GM18499 (cell line): ENCODE measurements around the gene DHDDS.

Source experiments
- ATAC-seq: cut with Tn5 transposase; IDR thresholded peaks from one replicate; pipeline ENCODE4 v1.9.1; 2021; ENCODE audit warnings: moderate number of reproducible peaks; ENCODE audit not compliant: insufficient read depth, unreplicated experiment

DHDDS gene

DNA sequence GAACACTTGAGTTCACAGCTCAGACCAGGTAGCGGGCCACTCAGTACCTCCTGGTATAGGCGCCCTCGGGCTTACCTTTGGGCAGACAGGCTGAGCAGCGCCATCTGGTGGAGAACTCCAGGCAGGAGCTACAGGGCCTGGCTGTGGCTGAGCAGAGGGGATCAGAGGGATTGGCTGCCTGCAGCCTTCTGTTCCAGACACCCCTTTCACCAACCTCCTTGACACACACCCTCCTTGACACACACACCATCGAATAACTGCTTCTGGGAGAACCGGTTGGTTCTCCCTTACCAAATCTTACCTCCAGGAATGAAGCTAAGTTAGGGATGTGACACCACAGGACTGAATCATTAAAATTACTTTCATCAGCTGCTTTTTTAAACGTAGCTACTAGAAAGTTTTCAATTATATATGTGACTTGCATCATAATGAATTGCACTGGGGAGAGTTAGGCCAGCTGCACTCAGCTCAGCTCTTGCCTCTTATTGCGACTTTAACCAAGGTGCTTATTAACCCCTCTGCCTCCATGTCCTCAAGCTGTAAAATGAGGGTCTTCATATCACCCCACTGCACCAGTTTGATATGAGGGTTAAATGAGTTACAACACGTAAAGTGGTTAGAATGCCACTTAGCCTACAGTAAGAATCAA lies 14.9 kb upstream of the DHDDS start:
- no peak for ATAC-seq

DNA sequence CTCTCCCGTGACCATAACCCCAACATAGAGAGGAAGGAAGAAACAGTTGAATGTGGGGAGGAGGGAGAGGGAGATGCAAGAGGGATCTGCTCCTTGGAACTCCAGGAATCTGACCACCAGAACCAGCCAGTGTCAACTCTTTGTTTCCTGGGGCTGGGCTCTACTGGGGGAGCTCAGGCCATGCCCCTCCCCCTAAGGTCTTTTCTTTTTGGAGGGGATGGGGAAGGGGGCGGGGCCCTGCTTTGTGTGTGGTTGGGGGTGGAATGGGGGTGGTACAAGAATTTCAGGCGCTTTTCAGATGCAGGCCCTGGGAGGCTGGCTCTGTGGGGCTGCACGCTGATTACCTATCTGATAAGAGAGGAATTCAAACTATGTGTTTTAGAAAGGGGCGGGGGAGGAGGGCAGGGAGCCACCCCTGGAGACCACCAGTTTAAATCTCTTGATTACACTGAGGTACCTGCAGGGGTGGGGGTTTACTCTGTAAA lies 13.2 kb upstream of the DHDDS start:
- ATAC-seq = no peak

DNA sequence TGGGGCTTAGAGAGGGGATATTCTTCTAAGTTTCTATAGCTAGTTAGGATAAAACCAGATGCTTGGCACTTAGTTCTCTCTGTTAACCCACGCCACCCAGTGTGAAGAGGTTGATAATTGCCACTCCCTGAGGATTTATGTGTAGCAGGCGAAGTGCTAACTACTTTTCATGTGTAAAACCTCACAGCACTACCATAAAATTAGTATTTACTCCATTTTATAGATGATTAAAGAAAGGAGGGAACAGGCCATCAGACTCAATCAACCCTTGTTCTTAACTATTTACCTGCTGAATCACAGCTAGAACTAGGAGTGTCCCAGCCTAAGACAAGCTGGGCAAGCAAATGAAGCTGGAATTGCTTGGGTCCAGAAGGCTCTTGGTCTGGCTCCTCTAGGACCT lies 12.6 kb upstream of the DHDDS start:
- ATAC-seq = no peak

DNA sequence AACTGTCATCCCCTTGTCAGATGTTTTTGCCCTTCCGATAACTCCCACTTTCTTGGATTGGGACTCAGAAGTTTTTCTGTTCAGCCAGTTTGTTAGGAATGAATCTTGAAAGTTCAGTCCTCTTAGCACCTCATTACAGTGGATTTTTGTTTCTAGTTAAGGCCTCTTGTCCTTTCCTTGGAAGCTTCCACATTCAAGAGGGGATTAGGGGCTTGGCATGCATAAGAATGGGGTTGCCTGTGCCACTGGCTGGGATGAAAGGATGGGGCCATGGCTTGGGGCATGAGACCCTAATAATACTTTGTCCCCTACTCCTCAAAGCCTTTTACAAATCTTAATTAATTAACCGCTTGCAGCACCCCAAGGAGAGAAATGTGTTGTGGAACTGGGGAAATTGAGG lies 2.4 kb upstream of the DHDDS start:
- ATAC-seq = no peak

DNA sequence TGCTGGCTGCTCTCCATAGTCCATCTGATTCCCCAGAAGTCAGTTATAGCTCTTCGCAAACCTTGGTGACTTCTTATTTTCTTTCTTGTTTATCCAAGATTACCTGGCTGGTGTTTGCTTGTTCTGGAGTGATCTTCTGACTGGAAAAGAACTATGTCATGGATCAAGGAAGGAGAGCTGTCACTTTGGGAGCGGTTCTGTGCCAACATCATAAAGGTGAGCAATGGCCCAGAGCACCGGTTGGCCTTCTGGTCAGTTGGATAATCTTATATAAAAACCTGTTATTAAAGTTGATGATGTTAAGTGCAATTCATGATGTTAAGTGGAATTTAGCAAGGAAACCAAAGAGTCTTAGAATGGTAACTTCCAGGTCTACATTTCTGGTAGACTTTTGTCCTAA lies 672 bp downstream of the DHDDS start:
- no peak for ATAC-seq

DNA sequence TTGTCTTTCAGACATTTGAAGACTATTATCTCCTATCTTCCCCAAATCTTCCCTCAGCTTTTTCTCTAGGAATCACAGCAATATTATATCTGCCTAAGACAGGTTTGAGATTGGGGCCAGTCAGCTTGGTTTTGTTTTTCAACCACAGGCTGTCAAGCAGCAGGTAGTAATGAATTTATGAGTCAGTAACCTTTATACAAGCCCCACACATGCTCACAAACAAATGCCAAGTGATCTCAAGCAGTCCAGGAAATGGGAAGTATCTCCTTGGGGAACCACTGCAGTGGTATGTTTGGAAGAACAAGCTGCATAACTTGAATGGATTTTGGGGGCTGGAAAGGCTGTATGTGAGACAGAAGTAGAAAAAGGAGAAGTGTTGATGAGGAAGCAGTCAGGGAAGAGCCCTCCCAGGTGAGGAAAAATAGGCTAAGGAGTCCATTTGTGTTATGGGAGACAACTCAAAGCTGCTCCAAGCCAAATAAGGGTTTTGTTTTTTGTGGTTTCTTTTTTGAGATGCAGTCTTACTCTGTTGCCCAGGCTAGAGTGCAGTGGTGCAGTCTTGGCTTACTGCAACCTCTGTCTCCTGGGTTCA lies 2.1 kb downstream of the DHDDS start:
- no peak for ATAC-seq

DNA sequence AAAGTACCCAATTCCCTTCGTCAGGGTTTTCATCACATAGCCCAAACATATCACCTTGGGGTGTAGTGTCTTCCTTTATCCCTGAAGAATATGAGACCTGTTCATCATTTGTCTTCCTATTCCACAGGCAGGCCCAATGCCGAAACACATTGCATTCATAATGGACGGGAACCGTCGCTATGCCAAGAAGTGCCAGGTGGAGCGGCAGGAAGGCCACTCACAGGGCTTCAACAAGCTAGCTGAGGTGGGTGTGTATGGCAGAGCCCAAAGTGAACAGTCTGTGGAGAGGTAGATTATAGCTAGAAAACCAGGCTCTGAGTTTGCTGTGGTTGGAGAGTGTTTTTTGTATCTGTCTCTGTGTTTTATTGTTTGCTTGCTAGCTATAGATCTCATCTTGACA lies 5.9 kb downstream of the DHDDS start:
- no peak for ATAC-seq

DNA sequence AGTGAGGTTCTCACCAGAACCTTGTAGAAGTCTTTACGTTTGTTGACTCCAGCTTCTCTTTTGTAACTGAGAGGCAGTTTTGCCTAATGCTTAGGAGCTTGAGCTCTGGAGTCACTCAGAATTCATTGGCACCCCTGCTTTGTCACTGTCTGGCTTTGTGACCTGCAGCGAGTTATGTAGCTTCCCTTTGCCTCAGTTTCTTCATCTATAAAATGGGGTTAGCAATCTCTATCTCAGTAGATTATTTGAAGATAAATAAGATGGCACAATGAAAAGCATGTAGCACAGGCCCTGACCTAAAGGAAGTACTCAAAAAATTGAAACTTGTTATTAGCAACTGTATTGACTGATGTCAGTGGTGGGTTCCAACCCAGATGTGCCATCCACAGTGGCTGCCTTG lies 8.1 kb downstream of the DHDDS start:
- no peak for ATAC-seq

DNA sequence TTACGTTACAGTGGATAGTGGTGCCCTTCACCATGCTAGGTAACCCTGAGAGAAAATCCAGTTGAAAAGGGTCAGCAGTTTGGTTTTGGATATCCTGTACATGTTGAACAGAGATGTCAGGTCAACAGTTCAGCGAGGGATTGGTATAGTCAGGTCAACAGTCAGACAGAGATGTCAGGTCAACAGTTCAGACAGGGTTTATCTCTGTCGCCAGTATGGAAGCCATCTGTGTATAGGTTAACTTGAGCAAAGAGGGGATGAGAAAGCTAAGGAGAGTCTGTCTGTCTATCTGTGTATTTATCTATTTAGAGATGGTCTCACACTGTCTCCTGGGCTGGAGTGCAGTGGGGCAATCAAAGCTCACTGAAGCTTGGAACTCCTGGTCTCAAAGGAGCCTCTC lies 17.7 kb downstream of the DHDDS start:
- ATAC-seq = no peak

DNA sequence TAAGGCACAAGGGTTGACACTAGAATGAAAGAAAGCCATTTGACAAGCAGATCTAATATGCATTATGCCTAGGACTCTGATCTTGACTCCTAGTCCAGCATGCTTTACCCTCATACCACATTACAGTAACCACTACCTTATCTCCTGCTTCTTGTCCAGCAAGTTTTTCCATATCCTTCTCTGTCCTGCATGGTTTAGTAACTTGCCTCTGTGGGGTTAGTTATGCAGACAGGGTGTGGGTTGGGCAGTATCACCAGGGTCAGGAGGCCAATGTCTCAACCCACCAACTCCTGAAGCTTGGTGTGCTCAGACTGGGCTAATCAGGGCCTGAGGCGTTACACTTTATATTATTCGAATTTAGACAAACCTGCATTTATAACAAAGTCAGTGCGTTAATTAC lies 18.8 kb downstream of the DHDDS start:
- ATAC-seq = no peak

DNA sequence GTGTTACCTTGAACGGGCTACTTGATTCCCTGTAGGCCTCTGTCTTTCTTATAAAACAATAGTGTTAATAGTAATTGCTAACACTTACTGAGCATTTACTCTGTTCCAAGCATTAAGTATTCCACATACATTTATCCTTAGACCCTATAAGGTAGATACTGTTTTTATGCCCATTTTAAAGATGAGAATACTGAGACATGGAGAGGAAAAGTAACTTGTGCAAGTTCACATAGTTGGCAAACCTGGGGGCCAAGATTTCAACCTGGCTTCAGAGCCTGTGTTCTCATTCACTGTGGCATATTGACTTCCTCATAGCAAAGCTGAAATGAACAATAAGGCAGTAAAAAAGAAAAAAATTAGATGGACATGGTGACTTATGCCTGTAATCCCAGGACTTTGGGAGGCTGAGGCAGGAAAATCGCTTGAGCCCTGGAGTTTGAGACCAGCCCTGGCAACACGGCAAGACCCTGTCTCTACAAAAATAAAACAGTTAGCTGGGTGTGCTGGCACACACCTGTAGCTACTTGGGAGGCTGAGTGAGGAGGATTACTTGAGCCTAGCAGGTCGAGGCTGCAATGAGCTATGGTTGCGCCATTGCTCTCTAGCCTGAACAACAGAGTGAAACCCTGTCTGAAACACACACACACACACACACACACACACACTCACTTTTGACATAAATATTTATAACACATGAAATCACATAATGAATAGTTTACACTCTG lies 20.5 kb downstream of the DHDDS start:
- ATAC-seq = no peak

DNA sequence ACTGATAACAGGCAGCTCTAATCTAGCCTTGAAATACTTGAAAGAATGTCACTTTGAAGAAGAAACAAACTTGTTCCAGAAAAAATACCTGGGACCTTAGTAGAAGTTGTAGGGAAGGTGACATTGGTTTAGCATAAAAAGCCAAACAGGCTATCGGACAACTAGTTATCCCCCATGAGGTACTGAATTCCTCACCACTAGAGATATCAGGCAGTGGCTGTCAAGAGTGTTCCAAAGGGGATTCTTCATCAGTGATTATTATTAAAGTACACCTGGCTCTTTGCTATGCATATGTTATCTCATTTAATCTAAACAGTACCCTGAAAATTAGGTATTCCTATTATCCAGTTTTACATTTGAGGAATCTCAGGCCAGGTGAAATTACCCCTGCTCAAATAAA lies 27.0 kb downstream of the DHDDS start:
- ATAC-seq = no peak

DNA sequence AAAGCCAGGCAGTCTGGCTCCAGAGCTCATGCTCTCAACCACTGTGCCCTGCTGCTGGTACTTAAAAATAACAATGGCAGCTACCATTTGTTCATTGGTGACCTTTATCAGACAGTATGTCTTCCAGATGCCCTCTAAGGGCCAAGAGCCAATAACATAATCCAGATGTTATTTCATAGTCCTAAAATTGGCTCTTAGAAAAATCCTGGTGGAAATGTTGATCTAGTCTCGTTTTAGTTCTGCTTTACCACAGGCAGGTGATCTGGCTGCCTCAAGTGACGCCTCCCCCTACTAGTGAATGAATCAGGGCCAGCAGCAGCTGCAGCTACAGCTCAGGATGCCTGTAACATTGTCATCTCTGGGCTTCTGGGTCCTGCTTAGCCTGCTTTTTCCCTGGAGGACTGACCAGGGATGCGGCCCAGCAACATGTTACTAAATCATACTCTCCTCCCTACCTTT lies 27.5 kb downstream of the DHDDS start:
- no peak for ATAC-seq

DNA sequence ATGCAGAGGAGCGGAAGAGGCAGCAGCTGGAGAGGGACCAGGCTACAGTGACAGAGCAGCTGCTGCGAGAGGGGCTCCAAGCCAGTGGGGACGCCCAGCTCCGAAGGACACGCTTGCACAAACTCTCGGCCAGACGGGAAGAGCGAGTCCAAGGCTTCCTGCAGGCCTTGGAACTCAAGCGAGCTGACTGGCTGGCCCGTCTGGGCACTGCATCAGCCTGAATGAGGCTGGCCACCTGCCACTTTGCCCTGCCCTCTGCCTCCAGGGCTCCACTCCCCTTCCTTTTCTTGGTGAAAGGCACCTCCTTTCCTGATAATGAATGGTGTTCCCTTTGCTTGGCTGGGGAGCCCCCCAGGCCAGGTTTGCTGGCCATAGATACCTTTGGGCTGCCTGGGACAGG lies 36.8 kb downstream of the DHDDS start:
- no peak for ATAC-seq

DNA sequence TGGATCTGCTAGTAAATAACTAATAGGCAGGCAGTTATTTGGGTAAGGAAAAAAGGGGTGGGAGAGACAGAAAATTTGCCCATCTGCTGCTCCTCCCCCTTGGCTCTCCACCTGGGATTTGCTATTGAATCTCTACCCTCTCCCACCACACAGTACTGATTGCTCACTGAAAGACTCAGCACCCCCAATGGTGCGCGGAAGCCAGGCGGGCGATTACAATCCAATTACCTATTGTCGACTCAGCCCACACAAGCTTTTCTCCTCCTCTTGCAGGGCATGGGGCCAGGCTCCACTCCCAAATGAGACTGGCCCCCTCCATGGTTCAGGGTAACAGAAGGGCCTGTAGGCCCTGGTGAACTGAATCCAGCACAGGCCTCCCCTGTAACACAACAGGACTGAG lies 37.4 kb downstream of the DHDDS start:
- ATAC-seq = no peak

DNA sequence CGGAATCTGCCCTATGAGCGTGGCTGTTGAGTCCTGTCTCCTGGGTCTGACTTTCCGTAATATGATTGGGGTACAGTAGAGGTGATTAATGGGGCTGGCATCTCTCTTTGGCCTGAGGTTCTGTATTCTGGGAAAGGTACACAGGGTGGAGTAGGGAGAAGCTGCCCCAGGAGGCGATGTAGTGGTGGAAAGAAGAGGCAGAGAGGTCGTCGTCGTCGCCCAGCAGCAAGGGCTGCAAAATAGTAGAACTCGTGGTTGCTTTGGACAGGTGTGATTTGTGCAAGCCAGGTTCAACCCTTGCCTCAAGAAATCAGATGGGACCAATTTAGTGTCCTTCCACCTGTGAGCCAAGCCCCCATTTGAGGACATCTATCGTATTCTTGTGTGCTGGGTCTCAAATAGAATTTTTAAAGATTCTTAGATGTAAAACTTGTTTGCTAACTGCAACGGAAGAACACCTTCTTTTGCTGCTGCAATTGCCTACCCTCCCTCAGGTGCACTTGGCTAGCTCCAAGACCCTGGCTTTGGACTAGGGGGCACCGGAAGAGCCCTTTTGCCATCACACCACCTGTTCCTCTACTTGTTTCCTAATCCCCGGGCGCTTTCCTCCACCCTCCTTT lies 38.9 kb downstream of the DHDDS start:
- ATAC-seq = no peak

DNA sequence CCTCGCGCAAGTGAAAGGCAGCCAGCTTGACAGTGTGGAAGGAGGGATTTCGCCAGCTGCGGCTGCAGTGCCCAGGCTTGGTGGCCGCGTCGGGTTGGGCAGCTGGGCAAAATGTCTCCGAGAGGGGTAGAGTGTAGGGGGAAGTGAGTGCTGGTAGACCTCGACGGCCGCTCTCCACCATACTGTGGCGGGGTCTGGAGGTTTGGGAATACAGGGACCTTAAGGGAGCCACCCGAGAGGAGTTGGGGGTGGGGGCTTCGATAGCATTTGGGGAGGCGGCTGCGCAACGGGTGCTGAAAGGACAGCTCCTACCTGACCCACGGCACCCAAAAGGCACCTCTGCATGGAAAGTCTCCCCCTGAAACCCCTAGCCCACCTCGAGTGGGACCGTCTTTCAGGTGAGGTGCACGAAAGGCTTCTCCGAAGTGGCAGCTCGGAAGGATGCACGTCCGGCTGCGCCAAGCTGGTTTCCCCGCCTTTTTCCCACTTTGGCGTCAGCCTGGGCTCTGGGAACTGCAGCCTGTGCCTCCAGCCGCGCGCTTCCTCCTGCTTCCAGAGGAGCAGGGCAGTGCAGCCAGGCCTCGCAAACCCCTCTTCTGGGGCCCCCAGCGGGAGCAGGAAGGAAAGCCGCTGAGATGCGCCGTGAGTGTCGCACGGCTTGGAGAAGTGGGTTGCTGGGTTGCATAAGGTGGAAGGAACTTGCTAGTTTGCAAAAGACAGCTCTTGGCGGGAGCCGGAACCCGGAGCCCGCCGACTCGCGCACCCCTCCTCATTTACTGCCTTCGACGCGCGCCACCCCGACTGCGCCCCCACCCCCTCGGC lies 39.6 kb downstream of the DHDDS start:
- peak; percentile 8 for ATAC-seq

DNA sequence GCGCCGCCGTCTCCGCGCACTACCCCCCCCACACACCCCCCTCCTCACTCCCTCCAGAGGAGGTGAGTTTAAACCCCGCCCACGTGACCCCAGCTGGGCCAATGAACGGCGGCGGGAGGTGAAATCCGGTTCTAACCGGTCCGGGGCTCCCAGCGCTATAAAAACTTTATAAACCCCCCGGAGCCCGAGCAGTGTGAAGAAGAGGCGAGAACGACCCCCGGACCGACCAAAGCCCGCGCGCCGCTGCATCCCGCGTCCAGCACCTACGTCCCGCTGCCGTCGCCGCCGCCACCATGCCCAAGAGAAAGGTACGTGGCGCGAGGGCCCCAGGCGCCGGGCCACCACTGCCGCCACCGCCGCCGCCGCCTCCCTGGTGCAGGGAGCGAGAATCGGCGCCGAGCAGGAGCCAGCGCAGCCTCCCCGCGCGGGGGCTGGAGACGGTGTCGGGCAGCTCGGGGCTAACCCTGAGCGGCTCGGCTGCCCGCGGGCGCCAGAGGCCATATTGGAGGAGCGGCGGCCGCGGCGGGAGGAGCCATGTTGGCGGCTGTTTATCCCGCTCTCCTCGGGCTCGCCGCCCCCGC lies 40.3 kb downstream of the DHDDS start, which contains the start of gene HMGN2:
Gene HMGN2, plus strand, starts transcription at position 121 of the 581 bp plus-strand sequence. Its CDS starts 173 bp downstream, at position 294.
- ATAC-seq = peak; percentile 24

DNA sequence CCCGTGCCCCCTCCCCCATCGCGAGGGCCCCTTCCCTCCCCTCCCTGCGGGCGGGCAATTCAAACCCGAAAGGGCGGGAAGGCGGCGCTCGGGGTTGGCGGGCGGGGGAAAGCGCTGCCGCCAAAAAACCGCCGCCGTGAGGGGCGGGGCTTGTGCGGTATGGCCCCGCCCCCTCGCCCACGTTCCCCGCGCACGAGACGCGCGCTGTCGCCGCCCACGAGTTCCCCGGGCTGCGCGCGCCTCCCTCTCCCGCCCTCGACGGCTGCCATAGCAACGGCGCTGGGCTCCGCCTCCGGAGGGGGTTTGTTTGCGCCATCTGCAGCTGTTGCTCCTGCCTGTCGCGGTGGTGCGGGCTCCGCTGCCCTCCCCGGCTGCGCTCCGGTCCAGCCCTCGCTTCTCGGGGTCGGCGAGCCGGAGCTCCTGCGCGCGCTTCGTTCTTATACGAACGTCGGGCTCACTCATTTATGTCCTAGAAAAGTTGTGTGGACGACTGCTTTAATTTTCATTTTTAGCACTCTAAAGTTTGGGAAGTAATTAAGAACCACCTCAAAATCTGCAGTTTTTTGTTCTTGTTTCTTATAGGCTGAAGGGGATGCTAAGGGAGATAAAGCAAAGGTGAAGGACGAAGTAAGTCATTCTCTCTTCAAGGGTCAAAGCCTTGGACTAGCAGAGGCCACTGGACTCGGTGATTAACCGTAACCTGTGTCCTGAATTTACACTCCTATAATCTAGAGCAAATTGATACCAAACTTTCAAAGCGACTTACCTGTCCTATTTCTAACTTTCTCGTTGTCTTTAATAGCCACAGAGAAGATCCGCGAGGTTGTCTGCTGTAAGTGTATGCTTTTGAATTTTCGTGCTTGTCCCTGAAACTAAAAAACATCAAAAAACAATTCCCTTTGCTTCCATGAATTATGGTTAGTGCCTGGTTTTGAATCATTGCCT lies 41.1 kb downstream of the DHDDS start:
- ATAC-seq = peak; percentile 58
